ENCODE results near the gene SUOX.

- TF ChIP-seq CTCF (IDR thresholded peaks at IDR 0.05; ENCODE audit: poor library complexity, severe bottlenecking) = no peak
- TF ChIP-seq RAD21 (conservative IDR thresholded peaks at IDR 0.05) = no peak
- TF ChIP-seq EP300 (conservative IDR thresholded peaks at IDR 0.05; ENCODE audit: poor library complexity, severe bottlenecking) = no peak
- TF ChIP-seq POLR2AphosphoS5 (IDR thresholded peaks at IDR 0.05) = no peak
- no peak for TF ChIP-seq TAF1 (IDR thresholded peaks at IDR 0.05; ENCODE audit: low read depth)
- TF ChIP-seq, protein P1, sequence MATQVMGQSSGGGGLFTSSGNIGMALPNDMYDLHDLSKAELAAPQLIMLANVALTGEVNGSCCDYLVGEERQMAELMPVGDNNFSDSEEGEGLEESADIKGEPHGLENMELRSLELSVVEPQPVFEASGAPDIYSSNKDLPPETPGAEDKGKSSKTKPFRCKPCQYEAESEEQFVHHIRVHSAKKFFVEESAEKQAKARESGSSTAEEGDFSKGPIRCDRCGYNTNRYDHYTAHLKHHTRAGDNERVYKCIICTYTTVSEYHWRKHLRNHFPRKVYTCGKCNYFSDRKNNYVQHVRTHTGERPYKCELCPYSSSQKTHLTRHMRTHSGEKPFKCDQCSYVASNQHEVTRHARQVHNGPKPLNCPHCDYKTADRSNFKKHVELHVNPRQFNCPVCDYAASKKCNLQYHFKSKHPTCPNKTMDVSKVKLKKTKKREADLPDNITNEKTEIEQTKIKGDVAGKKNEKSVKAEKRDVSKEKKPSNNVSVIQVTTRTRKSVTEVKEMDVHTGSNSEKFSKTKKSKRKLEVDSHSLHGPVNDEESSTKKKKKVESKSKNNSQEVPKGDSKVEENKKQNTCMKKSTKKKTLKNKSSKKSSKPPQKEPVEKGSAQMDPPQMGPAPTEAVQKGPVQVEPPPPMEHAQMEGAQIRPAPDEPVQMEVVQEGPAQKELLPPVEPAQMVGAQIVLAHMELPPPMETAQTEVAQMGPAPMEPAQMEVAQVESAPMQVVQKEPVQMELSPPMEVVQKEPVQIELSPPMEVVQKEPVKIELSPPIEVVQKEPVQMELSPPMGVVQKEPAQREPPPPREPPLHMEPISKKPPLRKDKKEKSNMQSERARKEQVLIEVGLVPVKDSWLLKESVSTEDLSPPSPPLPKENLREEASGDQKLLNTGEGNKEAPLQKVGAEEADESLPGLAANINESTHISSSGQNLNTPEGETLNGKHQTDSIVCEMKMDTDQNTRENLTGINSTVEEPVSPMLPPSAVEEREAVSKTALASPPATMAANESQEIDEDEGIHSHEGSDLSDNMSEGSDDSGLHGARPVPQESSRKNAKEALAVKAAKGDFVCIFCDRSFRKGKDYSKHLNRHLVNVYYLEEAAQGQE (IDR thresholded peaks at IDR 0.05; ENCODE audit: borderline replicate concordance) = no peak
- no peak for TF ChIP-seq EZH2 (IDR thresholded peaks at IDR 0.05; ENCODE audit: borderline replicate concordance, insufficient read depth, low read length, poor library complexity, severe bottlenecking)
Observed at GRCh38 chr12:56034586-56035332, 37.7 kb downstream of the SUOX start.
